ENCODE data around the gene DUSP3. TPM values are rescaled to one million over a fixed set of nuclear protein-coding genes. Genes with fewer than 3 reads are reported as not detected.

Gene DUSP3
- total RNA-seq, 1 experiment from 2014 or later, result 39.7 TPM

DNA sequence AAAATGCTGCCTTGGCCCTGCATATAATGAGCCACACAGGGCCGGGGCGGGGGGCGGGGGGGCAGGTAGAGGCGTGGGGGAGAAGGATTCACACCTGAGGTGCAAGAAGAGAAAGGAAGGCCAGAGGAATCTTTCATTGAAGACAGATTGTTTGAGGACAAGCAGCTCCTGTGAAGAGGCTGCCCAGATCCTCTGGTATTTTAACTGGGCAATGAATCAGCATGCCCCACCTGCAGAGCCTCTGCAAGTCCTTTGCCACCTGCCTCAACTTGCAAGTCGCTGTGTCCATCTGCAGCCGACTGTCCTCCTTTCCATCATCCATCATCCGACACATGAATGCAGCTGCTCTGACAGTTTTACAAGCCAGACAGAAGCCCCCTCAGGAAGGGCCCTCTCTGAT is 18.9 kb downstream of the DUSP3 start:
- no peak overlapping the region for H3K4me3 Mint-ChIP-seq (ENCODE audit: unreplicated experiment)
- no peaks in the 10 kb centered on the region for H3K27me3 Mint-ChIP-seq (ENCODE audit: insufficient read depth, unreplicated experiment)
- TF ChIP-seq, protein P1, sequence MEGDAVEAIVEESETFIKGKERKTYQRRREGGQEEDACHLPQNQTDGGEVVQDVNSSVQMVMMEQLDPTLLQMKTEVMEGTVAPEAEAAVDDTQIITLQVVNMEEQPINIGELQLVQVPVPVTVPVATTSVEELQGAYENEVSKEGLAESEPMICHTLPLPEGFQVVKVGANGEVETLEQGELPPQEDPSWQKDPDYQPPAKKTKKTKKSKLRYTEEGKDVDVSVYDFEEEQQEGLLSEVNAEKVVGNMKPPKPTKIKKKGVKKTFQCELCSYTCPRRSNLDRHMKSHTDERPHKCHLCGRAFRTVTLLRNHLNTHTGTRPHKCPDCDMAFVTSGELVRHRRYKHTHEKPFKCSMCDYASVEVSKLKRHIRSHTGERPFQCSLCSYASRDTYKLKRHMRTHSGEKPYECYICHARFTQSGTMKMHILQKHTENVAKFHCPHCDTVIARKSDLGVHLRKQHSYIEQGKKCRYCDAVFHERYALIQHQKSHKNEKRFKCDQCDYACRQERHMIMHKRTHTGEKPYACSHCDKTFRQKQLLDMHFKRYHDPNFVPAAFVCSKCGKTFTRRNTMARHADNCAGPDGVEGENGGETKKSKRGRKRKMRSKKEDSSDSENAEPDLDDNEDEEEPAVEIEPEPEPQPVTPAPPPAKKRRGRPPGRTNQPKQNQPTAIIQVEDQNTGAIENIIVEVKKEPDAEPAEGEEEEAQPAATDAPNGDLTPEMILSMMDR (IDR thresholded peaks at IDR 0.05; ENCODE audit: unreplicated experiment), result no peak
- H3K36me3 Mint-ChIP-seq (ENCODE audit: insufficient read depth, unreplicated experiment), result no peaks in the 10 kb centered on the region
- no peaks in the 10 kb centered on the region for H3K9me3 Mint-ChIP-seq (ENCODE audit: unreplicated experiment)
- POLR2A ChIA-PET, result interaction anchor here (0.7 to 2.9 kb wide), 5 partner anchors 26 to 86 kb away, joined by 3 to 20 read pairs (median 5); partner anchors contain the start of gene CD300LG
- intact Hi-C loops (cut with micrococcal nuclease), result loop anchor here (1.0 to 2.0 kb wide), 3 partner anchors 66 to 183 kb away; no protein-coding TSS in a partner anchor
- peaks cover 12% of the 10 kb centered on the region for H3K4me1 Mint-ChIP-seq (ENCODE audit: insufficient read depth, unreplicated experiment)
- CTCF ChIA-PET, result interaction anchor here (0.5 to 14.5 kb wide), 30 partner anchors 8 to 1558 kb away, joined by 3 to 467 read pairs (median 4); partner anchors contain the start of gene CD300LG
- DNase-seq (ENCODE audit: unreplicated experiment), result peak; percentile 53
- no TSS peak for BruUV-seq (replicated peaks)
- H3K27ac Mint-ChIP-seq (ENCODE audit: low read depth, unreplicated experiment), result no peak overlapping the region

DNA sequence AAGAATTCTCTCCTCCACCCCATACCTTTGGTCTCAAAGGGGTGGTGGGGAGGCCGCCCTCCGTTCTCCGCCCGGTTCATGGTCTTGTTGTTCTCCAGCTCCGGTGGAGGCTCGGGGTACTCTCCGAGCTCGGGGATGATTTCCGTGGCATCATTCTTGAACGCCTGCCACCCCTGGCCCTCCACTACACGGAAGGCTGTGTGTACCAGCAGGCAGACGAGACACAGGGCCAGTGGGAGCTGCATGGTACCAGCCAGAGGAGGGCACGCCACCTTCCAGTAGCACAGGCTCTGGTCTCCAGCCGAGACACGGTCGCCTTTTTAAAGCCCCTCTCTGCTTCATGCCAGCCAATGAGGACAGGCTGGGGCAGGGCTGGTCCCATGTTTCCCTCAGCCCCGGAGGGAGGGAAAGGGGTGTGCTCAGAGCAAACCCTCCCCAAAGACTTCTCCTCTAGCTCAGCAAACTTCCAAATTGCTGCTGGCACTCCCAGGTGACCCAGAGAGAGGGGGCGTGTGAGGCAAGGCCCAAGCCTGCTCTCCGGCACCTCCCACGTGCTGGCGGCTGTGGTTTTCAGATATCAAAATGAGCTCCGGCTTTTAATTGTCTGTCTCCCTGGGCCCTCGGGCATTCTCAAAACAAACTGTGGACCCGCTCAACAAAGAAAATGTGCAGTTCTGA is 20.1 kb downstream of the DUSP3 start, which contains the start of gene SOST:
TSS of gene SOST (minus strand) at position 295 of the 678 bp plus-strand sequence. CDS start at position 245, 50 bp downstream.
- no TSS peak for BruUV-seq (replicated peaks)
- POLR2A ChIA-PET, result interaction anchor here (0.6 to 2.9 kb wide), 4 partner anchors 45 to 88 kb away, joined by 3 to 20 read pairs (median 4); partner anchors contain the start of gene CD300LG
- no peaks in the 10 kb centered on the region for H3K27me3 Mint-ChIP-seq (ENCODE audit: insufficient read depth, unreplicated experiment)

DNA sequence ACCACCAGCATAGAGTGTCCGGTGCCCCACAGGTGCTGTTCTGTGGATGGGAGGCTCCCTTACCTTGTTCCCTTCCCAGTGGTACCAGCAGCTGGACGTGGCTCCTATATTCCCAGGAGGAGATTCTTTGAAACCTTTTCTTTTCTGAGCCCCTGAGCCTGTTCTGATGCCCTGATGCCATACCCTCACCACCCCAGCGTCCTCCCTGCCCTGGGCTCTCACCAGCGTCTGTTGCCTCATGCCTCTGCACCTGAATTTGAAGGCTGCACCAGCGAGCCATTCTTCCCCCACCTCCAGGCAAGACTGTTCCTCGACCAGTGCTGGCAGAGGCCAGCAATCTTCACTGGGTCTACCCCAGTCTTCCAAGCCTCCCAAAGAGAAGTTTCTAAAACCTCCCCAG is 20.7 kb downstream of the DUSP3 start:
- no peak overlapping the region for H3K27ac Mint-ChIP-seq (ENCODE audit: low read depth, unreplicated experiment)
- peaks cover 12% of the 10 kb centered on the region for H3K4me1 Mint-ChIP-seq (ENCODE audit: insufficient read depth, unreplicated experiment)
- intact Hi-C loops (cut with micrococcal nuclease), result no loop called here
- TF ChIP-seq, protein P1 (IDR thresholded peaks at IDR 0.05; ENCODE audit: unreplicated experiment), result no peak
- ChIA-PET CTCF (interaction anchor here (1.0 to 14.5 kb wide), 4 partner anchors 8 to 84 kb away, joined by 3 to 467 read pairs (median 6); no protein-coding TSS in a partner anchor), POLR2A (interaction anchor here (2.9 kb wide), 1 partner anchor 64 kb away, joined by 20 read pairs; no protein-coding TSS in a partner anchor)
- H3K36me3 Mint-ChIP-seq (ENCODE audit: insufficient read depth, unreplicated experiment), result no peaks in the 10 kb centered on the region
- H3K27me3 Mint-ChIP-seq (ENCODE audit: insufficient read depth, unreplicated experiment), result no peaks in the 10 kb centered on the region
- BruUV-seq (replicated peaks), result no TSS peak
- no peak for DNase-seq (ENCODE audit: unreplicated experiment)
- H3K4me3 Mint-ChIP-seq (ENCODE audit: unreplicated experiment), result no peak overlapping the region
- no peaks in the 10 kb centered on the region for H3K9me3 Mint-ChIP-seq (ENCODE audit: unreplicated experiment)

More for the DNA sequence above, 20.1 kb downstream of the DUSP3 start, which contains the start of gene SOST:
- CTCF ChIA-PET, result interaction anchor here (1.0 to 14.5 kb wide), 6 partner anchors 9 to 85 kb away, joined by 3 to 467 read pairs (median 6); no protein-coding TSS in a partner anchor
- intact Hi-C loops (cut with micrococcal nuclease), result no loop called here
- TF ChIP-seq, protein P1 (IDR thresholded peaks at IDR 0.05; ENCODE audit: unreplicated experiment), result no peak
- H3K36me3 Mint-ChIP-seq (ENCODE audit: insufficient read depth, unreplicated experiment), result no peaks in the 10 kb centered on the region
- H3K4me1 Mint-ChIP-seq (ENCODE audit: insufficient read depth, unreplicated experiment), result peaks cover 12% of the 10 kb centered on the region
- H3K9me3 Mint-ChIP-seq (ENCODE audit: unreplicated experiment), result no peaks in the 10 kb centered on the region
- H3K4me3 Mint-ChIP-seq (ENCODE audit: unreplicated experiment), result no peak within 1 kb of the TSS
- no peak within 1 kb of the TSS for H3K27ac Mint-ChIP-seq (ENCODE audit: low read depth, unreplicated experiment)
- DNase-seq (ENCODE audit: unreplicated experiment), result no peak

DNA sequence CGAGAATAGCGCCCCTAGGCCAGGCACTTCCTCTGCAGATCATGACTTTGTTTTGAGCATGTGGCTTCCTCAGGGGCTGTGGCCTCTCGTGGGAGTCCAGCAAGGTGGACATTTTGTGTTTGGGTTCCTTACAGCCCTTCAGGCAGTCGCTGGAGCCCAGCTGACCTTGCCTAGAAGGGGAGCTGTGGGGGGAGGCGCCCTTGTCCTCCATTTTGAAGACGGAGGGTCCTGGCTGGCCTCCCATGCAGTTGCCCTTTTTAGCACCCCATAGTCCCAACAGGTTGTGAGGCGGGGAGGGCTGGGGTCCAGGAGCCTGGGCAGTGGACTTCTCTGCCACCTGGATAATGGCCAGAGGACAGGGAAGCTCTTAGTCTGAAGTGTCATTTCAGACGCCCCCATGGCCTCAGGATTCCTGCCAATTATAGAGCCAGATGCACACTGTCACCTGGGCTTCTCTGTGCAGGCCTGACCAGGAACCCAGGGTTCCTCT is 21.6 kb downstream of the DUSP3 start:
- DNase-seq (ENCODE audit: unreplicated experiment), result no peak
- POLR2A ChIA-PET, result no interaction called here
- no TSS peak for BruUV-seq (replicated peaks)
- Mint-ChIP-seq H3K36me3 (ENCODE audit: insufficient read depth, unreplicated experiment) (no peaks in the 10 kb centered on the region), H3K27me3 (ENCODE audit: insufficient read depth, unreplicated experiment) (no peaks in the 10 kb centered on the region), H3K4me1 (ENCODE audit: insufficient read depth, unreplicated experiment) (peaks cover 12% of the 10 kb centered on the region), H3K4me3 (ENCODE audit: unreplicated experiment) (no peak overlapping the region), H3K9me3 (ENCODE audit: unreplicated experiment) (no peaks in the 10 kb centered on the region), H3K27ac (ENCODE audit: low read depth, unreplicated experiment) (no peak overlapping the region)
- TF ChIP-seq, protein P1 (IDR thresholded peaks at IDR 0.05; ENCODE audit: unreplicated experiment), result no peak
- intact Hi-C loops (cut with micrococcal nuclease), result no loop called here
- CTCF ChIA-PET, result interaction anchor here (0.6 to 14.5 kb wide), 5 partner anchors 14 to 254 kb away, joined by 3 to 467 read pairs (median 3); no protein-coding TSS in a partner anchor
